Measurements from ENCODE around the gene KRTAP16-1.
"Not testable (repeated sequence)": the region's sequence is repeated elsewhere in the genome, so short reads cannot be mapped to it uniquely, and the experiment has no call there.

The KRTAP16-1 gene

GRCh38 chr17:41301204-41301790 lies 7.8 kb downstream of the KRTAP16-1 start:
- no peak for DNase-seq

DNA sequence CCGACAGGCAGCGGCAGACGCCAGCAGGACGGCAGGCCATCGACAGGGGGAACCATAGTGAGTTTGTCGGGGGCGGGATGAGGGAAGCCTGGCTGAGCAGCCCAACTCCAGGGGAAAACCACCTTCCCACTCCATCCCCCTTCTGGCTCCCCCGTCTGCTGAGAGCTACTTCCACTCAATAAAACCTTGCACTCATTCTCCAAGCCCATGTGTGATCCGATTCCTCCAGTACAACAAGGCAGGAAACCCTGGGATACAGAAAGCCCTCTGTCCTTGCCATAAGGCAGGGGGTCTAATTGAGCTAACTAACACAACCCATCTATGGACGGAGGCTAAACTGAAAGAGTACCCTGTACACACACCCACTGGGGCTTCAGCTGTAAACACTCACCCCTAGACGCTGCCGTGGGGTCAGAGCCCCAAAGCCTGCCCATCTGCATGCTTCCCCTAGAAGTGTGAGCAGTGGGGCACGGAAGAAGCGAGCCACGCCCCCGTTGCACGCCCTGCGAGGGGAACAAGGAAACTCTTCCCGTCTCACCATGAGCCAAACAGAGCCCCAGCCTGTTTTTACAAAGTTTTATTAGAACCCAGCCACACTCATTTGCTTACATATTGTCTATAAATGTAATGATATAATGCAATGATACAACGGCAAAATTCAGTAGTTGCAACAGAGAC lies 10.5 kb downstream of the KRTAP16-1 start:
- no peak for DNase-seq

- no peak for DNase-seq
Measured at GRCh38 chr17:41296846-41297245, 12.3 kb downstream of the KRTAP16-1 start.

GRCh38 chr17:41294016-41294415 lies 15.1 kb downstream of the KRTAP16-1 start:
- DNase-seq = no peak

- no peak for DNase-seq
Measured at GRCh38 chr17:41287050-41287449, 22.1 kb downstream of the KRTAP16-1 start.

DNA sequence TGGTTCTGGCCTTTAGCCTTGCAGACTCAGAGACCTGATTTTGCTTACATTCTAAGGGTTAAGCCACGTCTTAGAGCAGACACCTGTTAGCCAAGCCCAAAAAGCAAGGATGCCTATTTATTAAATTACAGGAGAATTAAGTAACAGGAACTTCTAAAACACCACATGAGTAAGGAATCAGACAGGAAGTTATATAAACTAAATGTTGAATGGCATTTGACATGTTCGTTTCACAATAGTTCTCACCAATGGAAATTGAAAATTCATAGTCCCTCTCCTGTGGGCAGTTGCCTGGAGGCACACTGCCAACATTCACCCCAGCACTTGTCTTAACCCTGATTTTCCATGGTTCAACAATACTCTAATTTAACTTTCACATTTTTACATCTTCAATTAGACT lies 24.6 kb downstream of the KRTAP16-1 start:
- no peak for DNase-seq

- no peak for DNase-seq
Measured at GRCh38 chr17:41284043-41284442, 25.1 kb downstream of the KRTAP16-1 start.

GRCh38 chr17:41278176-41278955 lies 30.7 kb downstream of the KRTAP16-1 start:
- DNase-seq = no peak

DNA sequence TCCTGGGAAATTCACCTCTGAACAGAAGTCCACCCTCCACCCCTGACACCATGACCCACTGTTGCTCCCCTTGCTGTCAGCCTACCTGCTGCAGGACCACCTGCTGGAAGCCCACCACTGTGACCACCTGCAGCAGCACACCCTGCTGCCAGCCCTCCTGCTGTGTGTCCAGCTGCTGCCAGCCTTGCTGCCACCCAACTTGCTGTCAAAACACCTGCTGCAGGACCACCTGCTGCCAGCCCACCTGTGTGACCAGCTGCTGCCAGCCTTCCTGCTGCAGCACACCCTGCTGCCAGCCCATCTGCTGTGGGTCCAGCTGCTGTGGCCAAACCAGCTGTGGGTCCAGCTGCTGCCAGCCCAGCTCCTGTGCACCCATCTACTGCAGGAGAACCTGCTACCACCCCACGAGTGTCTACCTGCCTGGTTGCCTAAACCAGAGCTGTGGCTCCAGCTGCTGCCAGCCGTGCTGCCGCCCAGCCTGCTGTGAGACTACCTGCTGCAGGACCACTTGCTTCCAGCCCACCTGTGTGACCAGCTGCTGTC lies 33.4 kb downstream of the KRTAP16-1 start, which contains the start of gene KRTAP9-7:
KRTAP9-7 (plus strand) TSS at position 51 of the 543 bp plus-strand sequence; CDS start at position 51, 0 bp downstream.
- DNase-seq = not testable (repeated sequence)

DNA sequence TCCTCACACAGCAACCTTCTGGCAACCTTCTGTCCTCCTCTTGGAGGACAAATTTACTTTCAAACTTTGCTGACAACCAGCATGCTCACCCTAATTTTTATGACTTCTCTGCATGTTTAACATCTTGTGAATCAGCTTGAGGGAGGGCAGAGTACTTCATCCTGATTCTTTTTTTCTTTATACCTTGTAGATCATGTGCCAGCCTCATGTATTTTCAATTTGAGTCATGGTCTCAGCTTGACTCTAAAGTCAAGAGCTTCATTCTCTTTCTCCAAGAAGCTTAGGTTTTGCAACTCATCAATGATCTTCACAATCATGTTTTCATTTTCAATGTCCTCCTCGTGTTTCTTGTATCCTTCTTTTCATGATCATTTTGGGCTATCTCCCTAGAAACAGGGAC lies 37.3 kb downstream of the KRTAP16-1 start:
- DNase-seq = no peak

DNA sequence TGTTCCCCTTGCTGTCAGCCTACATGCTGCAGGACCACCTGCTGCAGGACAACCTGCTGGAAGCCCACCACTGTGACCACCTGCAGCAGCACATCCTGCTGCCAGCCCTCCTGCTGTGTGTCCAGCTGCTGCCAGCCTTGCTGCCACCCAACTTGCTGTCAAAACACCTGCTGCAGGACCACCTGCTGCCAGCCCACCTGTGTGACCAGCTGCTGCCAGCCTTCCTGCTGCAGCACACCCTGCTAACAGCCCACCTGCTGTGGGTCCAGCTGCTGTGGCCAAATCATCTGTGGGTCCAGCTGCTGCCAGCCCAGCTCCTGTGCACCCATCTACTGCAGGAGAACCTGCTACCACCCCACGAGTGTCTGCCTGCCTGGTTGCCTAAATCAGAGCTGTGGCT lies 37.8 kb downstream of the KRTAP16-1 start:
- DNase-seq = not testable (repeated sequence)

GRCh38 chr17:41267711-41268110 lies 41.4 kb downstream of the KRTAP16-1 start:
- no peak for DNase-seq

DNA sequence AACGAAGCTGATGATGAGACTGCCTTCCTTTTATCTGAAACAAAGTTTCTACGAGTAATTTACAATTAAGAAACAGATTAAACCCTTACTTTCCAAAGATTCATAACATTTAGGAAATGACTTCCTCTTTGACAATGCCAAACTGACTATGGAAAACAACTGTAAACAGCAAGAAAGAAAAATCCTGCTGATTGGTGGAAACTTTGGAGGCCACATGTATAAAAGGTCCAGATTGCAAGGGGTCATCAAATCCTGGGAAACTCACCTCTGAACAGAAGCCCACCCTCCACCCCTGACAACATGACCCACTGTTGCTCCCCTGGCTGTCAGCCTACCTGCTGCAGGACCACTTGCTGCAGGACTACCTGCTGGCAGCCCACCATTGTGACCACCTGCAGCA lies 44.0 kb downstream of the KRTAP16-1 start, which contains the start of gene KRTAP9-6:
KRTAP9-6 (plus strand) TSS at position 301 of the 400 bp plus-strand sequence; CDS start at position 301, 0 bp downstream.
- DNase-seq = no peak

- DNase-seq = no peak
Measured at GRCh38 chr17:41264599-41264998, 44.5 kb downstream of the KRTAP16-1 start.

DNA sequence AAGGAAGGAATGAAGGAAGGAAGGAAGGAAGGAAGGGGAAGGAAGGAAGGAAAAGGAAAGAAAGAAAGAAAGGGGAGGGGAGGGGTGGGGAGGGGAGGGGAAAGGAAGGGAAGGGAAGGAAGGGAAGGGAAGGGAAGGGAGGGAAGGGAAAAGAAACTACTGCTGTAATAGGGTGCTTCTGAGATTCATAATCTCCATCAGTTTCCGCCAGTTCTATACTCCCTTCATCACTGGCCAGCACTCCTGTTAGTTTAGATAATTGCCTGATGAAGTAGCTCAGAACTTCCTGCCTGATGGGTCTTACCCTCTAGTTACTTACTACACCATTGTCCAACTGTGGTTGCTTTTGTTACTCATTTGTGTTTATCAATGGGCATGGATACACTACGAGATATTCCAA lies 45.9 kb downstream of the KRTAP16-1 start:
- no peak for DNase-seq

GRCh38 chr17:41258406-41258805 lies 50.7 kb downstream of the KRTAP16-1 start:
- no peak for DNase-seq
